DMS 273 treated with DMSO at 0.1 percent for 48 hours (cell line): Measurements from ENCODE around the gene SPATA12.

Experiments used
- DNase-seq: peaks from one replicate; lab custom pipeline; 2025; lab: John Stamatoyannopoulos, UW

SPATA12 gene

DNA sequence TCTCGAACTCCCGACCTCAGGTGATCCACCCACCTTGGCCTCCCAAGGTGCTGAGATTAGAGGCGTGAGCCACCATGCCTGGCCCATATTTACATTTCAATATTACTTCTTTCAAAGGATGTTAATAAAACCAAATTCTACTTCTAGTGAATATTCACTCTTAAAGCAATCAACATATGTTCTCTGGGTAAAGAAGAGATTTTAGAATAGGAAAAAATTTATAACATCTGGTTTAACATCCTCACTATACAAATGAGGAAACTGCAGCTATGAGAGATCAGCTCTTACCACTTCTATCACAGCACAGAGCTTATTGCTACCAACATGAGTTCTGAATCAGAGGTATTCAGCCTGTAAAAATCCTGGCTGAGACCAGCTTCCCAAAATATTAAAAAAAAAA, 56.0 kb downstream of the SPATA12 start:
- DNase-seq = no peak

- no peak for DNase-seq
These were observed 57.8 kb downstream of the SPATA12 start for GRCh38 chr3:57118254-57118653.

GRCh38 chr3:57120040-57120439, 59.6 kb downstream of the SPATA12 start:
- DNase-seq = no peak

DNA sequence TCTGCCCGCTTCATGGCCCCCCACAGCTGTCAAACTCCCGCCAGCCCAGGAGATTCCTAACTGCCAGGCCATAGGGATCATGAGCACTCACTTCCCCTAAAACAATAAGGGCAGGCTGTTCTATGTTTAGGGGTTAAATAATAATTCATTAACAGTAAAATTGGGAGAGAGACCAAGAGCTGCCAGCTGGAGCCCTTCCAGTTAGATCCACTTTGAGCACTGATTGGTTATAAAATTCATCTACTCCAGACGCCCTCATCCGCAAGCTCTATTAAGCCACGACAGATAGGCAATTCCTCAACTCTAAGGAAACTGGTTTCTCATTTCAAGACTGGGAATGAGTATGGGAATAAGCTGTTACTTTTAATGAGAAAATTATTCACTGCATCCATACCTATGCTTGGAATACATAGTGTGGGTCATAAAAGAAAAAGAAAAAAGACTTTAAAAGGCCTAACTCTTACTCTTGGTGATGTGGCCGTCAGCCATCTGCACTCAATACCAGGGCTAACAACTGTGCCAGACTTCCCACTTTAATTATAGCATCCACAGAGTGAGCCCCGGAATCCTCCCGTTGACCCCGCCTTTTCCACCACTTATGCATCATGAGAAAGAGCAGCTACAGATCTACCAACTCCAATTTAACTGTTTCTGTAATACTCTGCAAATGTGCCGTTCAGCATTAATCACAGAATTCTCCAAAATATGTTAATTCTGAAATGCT, 60.1 kb downstream of the SPATA12 start:
- no peak for DNase-seq
